HG02763 (cell line): ENCODE data around the gene PRODH.
"Not testable (repeated sequence)": the region's sequence is repeated elsewhere in the genome, so short reads cannot be mapped to it uniquely, and the experiment has no call there.

Experiments
- ATAC-seq: cut with Tn5 transposase; IDR thresholded peaks from one replicate; pipeline ENCODE4 v1.9.1; 2021; ENCODE audit warnings: mild to moderate bottlenecking, moderate library complexity; ENCODE audit not compliant: unreplicated experiment

The PRODH gene

GRCh38 chr22:18954990-18955571 is 19.0 kb upstream of the PRODH start:
- ATAC-seq = no peak

GRCh38 chr22:18954303-18954989 is 18.4 kb upstream of the PRODH start:
- not testable (repeated sequence) for ATAC-seq

- not testable (repeated sequence) for ATAC-seq
These were observed 17.0 kb upstream of the PRODH start for GRCh38 chr22:18953128-18953527.

GRCh38 chr22:18952022-18952421 is 15.9 kb upstream of the PRODH start:
- ATAC-seq = no peak

GRCh38 chr22:18950141-18950540 is 14.0 kb upstream of the PRODH start:
- no peak for ATAC-seq

- no peak for ATAC-seq
These were observed 11.8 kb upstream of the PRODH start for GRCh38 chr22:18947905-18948304.

- ATAC-seq = not testable (repeated sequence)
These were observed 11.0 kb upstream of the PRODH start for GRCh38 chr22:18947105-18947504.

- not testable (repeated sequence) for ATAC-seq
These were observed 2.6 kb upstream of the PRODH start for GRCh38 chr22:18938691-18939090.

- not testable (repeated sequence) for ATAC-seq
These were observed 1.4 kb downstream of the PRODH start for GRCh38 chr22:18934688-18935087.

- ATAC-seq = no peak
These were observed 2.2 kb downstream of the PRODH start for GRCh38 chr22:18933914-18934313.

- no peak for ATAC-seq
These were observed 4.0 kb downstream of the PRODH start for GRCh38 chr22:18931905-18932652.

GRCh38 chr22:18929459-18929858 is 6.6 kb downstream of the PRODH start:
- ATAC-seq = no peak

GRCh38 chr22:18927573-18927972 is 8.5 kb downstream of the PRODH start:
- no peak for ATAC-seq

- ATAC-seq = no peak
These were observed 9.1 kb downstream of the PRODH start for GRCh38 chr22:18927020-18927419.

- no peak for ATAC-seq
These were observed 10.6 kb downstream of the PRODH start for GRCh38 chr22:18925368-18926064.

- not testable (repeated sequence) for ATAC-seq
These were observed 15.7 kb downstream of the PRODH start for GRCh38 chr22:18920257-18920902.

- ATAC-seq = not testable (repeated sequence)
These were observed 18.3 kb downstream of the PRODH start for GRCh38 chr22:18917818-18918217.

GRCh38 chr22:18915550-18915949 is 20.5 kb downstream of the PRODH start:
- ATAC-seq = not testable (repeated sequence)

GRCh38 chr22:18914558-18914957 is 21.5 kb downstream of the PRODH start:
- not testable (repeated sequence) for ATAC-seq

GRCh38 chr22:18912264-18912946 is 23.7 kb downstream of the PRODH start:
- ATAC-seq = not testable (repeated sequence)
